Measurements from ENCODE around the gene BCO2.
"Not testable (repeated sequence)": the region's sequence is repeated elsewhere in the genome, so short reads cannot be mapped to it uniquely, and the experiment has no call there.

The BCO2 gene

DNA sequence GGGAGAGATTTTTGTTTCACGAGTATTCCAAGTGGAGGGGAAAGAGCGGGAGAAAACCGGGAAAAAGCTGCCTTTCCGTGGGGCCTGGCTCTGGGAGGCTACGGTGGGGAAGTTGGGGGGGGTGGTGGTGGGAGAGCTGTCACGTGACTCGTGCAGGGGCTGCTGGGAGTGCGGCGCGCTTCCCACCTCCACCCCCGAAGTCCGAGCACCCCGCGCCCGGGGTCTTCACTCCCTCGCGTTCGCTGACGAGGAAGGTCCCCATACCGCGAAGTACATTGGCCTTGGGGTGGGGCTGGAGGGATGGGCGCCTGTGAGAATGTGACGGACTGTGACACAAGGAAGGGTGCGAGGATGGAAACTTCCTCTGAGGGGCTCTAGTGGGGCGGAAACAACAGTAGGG is 8.2 kb upstream of the BCO2 start, which contains the start of gene TEX12:
TEX12 (plus strand) TSS at position 228 of the 400 bp plus-strand sequence. CDS start 1,897 bp downstream, outside the sequence.
- DNase-seq = no peak

DNA sequence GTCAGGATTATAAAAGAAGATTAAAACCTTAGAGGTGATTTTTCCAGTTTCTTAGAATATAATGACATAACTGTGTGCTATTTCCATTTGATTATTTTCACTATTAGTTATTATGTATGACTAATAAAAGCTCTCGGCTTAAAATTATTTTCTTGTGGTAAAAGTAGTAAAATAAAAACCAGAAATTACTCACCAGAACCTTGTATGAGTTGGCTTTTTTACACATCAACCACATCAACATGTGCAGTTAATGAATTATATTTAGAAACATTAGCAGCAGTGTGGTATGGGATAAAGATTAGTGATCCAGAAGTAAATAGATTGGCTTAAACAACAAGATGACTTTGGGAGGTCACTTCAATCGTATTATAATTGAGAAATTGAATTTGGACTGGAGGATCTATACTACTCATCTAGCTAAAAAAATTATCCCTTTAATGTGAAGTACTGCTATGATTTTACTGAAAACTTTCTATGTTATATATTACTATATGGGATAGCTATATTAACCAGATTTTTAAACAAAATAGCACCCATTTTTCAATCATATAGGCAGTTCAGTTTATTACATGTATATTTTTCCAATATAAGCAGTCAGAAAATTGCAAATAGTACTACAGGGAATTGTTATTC is 2.8 kb upstream of the BCO2 start:
- no peak for DNase-seq

- DNase-seq = no peak
These were observed 2.2 kb upstream of the BCO2 start for GRCh38 chr11:112173152-112173551.

DNA sequence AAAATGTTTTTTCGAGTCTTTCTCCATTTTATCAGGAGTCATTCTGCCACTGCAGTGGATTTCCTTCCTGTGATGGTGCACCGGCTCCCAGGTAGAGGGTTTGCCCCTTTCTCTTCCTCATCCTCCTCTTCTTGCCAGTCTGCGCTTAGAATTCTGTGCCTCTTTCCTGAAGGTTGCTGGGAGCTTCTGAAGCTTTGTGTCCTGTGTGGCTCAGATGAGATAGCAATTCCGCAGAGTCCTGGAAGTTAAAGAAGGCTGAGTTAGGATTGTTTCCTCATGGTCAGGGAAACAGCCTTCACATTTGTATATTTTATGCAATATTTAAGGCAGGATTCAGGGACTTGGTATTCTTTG is 264 bp downstream of the BCO2 start:
- DNase-seq = no peak

DNA sequence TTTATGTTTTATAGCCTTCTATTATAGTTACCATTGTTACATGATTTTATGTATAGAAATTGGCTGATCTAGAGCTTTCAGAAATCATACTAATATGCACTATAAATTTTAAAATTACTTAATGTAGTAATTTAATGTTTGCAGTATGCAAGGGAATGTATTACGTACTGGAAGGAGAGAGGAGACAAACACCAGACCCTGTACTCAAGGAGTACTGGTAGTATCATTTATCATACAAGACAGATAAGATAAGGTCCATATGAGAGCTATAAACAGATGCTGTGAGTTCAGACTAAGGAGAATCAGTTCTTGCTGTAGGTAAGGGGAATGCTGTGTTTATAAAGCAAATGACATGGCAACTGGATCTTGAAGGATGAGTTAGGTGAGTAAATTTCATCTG is 765 bp downstream of the BCO2 start:
- no peak for DNase-seq

DNA sequence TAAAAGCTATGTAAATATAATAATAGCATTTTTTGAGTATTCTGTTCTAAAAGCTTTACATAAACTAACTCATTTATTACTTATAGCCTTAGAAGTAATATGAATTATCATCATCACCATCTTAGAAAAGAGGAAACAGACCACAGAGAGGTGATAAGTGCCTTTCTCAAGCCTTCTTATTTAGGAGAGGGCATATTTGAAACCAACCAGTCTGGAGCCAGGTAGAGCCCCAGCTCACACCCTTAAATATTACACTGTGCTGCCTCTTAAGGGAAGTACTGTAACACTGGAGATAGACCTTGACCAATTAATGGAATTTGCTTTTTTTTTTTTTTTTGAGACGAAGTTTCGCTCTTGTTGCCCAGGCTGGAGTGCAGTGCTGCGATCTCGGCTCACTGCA is 2.3 kb downstream of the BCO2 start:
- no peak for DNase-seq

GRCh38 chr11:112178428-112178827 is 3.1 kb downstream of the BCO2 start:
- no peak for DNase-seq

GRCh38 chr11:112178936-112179335 is 3.6 kb downstream of the BCO2 start:
- DNase-seq = no peak

GRCh38 chr11:112179601-112180000 is 4.3 kb downstream of the BCO2 start:
- DNase-seq = peak; percentile 24

GRCh38 chr11:112182867-112183266 is 7.6 kb downstream of the BCO2 start:
- no peak for DNase-seq

DNA sequence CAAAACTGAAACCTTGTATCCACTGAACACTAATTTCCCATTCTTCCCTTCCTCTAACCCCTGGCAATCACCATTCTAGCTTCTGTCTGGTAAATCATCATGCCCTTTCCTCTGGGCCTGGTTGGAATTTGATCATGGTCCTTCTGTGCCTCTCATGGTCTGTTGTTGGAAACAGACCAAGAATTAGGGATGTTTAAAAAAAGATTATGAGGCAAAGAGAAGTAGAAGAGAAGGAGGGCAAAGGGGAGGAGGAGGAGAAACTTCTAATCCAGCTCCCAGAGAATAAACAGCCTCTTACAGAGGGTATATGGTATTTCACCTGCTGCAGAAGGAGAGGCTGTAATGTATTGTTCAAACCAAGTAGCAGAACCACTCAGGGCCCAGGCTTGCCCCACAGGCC is 10.6 kb downstream of the BCO2 start:
- DNase-seq = no peak

DNA sequence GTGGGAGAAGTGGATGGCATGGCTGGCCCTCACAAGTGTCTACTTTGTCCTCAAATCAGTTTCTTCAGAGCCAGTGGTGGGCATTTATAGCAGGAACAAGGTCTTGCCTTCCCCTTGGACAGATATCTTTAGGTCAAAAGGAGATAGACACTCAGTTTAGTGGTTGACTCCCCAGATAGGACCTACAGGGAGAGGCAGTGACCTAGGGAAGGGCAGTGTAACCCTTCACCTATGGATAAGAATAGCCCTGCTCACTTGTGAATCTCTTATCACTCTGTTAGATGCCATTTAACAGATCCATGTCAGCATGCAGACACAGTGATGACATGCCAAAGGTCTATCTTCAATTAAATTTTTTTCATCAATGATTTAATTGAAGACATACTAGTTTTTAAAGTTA is 11.0 kb downstream of the BCO2 start:
- no peak for DNase-seq

GRCh38 chr11:112195113-112195512 is 19.8 kb downstream of the BCO2 start:
- DNase-seq = not testable (repeated sequence)

DNA sequence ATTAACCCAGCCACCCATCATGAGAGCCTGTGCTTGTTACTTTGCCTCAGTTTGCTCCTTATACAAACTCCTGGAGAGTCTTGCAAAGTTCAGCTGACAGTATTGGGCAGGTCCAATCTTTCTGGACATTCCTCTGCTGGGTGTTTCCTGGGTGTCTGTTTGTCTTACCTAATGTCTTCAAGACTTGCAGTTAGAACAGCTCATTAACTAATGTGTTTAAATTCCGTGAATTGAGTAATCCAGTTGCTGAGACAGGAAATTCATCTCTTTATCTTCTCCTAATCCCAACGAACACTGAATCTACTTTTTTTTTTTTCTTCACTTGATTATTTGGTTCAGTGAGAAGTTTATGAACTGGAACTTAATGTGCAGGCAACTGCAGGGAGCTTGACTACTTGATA is 20.6 kb downstream of the BCO2 start:
- DNase-seq = no peak

DNA sequence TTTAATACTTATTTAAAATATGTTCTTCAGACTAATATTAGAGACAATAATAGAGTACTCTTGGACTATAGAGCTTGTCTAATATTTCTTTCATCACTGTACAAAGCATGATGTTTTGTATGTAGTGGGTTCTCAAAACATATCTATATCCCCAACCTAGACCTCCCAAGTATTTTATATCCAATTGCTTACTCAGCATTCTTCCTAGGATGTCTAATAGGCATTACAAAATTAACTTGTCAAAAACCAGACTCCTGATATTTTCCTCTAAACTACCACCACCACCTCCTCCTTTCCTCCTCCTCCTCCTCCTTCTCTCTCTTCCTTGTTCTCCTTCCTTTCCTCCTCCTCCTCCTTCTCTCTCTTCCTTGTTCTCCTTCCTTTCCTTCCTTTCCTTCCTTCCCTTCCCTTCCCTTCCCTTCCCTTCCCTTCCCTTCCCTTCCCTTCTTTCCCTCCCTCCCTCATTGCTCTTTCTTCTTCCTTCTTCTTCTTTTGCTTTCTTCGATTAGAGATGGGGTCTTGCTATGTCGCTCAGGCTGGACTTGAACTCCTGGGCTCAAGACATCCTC is 21.3 kb downstream of the BCO2 start:
- DNase-seq = no peak

GRCh38 chr11:112199101-112199500 is 23.8 kb downstream of the BCO2 start:
- DNase-seq = not testable (repeated sequence)

DNA sequence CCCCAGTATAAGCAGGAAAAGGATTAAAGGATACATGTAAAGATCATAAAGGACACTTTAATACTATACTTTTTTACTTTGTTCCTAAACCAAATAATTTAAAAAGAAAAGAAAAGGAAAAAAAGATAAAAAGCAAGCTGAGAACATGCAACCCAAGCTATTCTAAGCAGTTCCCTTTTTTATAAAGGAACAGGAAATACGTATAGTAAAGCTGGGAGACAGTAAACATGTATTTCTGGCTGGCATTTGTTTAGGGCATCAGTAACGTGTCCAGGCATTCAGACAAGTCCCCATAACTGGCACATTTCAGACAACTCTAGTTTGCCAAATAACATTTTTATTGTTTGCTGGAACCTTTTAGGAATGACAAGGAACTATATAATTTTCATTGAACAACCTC is 24.9 kb downstream of the BCO2 start:
- no peak for DNase-seq

DNA sequence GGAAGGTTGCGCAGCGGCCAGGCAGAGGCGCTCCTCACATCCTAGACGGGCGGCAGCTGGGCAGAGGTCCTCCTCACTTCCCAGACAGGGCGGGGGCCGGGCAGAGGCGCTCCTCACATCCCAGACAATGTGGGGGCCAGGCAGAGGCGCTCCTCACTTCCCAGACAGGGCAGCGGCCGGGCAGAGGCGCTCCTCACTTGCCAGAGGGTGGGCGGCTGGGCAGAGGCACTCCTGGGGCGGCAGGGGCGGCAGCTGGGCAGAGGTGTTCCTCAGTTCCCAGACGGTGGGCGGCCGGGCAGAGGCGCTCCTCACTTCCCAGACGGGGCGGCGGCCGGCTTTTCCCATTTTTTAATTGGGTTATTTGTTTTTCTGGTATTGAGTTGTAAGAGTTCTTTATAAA is 30.8 kb downstream of the BCO2 start:
- DNase-seq = no peak

DNA sequence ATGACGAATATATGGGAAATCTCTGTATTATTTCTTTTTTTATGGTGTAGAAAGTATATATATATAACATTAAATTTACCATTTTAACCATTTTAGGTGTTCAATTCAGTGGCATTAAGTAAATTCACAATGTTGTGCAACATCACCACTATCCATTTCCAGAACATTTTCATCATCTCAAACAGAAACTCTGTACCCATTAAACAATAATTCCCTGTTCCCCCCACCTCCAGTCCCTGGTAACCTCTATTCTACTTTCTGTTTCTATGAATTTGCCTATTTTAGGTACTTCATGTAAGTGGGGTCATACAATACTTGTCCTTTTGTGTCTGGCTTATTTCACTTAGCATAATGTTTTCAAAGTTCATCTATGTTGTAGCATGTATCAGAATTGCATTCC is 35.6 kb downstream of the BCO2 start:
- DNase-seq = no peak

GRCh38 chr11:112211536-112211935 is 36.2 kb downstream of the BCO2 start:
- no peak for DNase-seq

GRCh38 chr11:112212290-112212689 is 37.0 kb downstream of the BCO2 start:
- no peak for DNase-seq

- no peak for DNase-seq
These were observed 37.4 kb downstream of the BCO2 start for GRCh38 chr11:112212710-112213109.

DNA sequence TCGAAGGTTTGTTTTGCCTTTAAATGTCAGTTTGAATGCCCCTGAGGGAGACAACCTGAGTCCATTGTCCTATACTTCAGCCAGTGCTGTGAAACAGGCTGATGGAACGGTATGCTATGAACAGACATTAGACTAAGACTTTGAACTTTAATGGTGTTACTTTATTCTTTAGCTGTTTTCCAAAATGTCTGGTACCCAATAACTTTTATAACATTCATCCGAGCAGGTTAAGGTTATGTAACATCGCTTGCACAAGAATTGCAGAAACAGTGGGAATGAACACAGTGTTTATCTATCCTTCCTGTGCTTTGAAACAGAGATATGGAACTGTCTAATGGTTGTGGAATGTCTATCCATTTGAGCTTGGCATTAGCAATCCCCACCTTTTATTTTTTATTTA is 38.4 kb downstream of the BCO2 start:
- no peak for DNase-seq

DNA sequence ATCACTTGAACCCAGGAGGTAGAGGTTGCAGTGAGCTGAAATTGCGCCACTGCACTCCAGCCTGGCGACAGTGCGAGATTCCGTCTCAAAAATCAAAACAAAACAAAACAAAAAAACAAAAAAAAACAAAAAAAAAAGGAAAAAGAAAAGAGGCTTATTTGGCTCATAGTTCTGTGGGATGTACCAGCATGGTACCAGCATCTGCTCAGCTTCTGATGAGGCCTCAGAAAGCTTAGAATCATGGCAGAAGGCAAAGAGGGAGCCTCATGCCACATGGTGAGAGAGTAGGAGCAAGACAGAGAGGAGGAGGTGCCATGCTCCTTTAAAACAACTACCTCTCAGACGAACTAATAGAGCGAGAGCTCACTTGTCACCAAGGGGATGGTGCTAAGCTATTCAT is 40.3 kb downstream of the BCO2 start:
- no peak for DNase-seq

GRCh38 chr11:112216561-112217105 is 41.3 kb downstream of the BCO2 start:
- no peak for DNase-seq
